Erythroblast (primary cell): Measurements from ENCODE around the gene URI1.

Experiments
- GATA1 ChIP-seq: IDR thresholded peaks from 2 replicates; pipeline ENCODE4 v1.6.1; 2011; ENCODE audit warnings: low read depth, mild to moderate bottlenecking, control low read depth, low read length, moderate library complexity
- POLR2A ChIP-seq: IDR thresholded peaks from 2 replicates; pipeline ENCODE4 v1.6.1; 2011; ENCODE audit warnings: mild to moderate bottlenecking, low read length

- TF ChIP-seq POLR2A (no peak), GATA1 (no peak)
Observed at GRCh38 chr19:29985196-29985595, 43.2 kb downstream of the URI1 start.
